Activated T-helper 1 cell treated with Interleukin-2 at 50 U/mL for 16 hours (primary cell): ENCODE measurements around the gene ADAP1.
"Not testable (repeated sequence)": the region's sequence is repeated elsewhere in the genome, so short reads cannot be mapped to it uniquely, and the experiment has no call there.

Source experiments
- DNase-seq: peaks from one replicate; pipeline ENCODE4 v3.0.0-alpha.2; 2020; ENCODE audit warnings: low read depth

The ADAP1 gene

GRCh38 chr7:938546-939185 lies 15.8 kb downstream of the ADAP1 start:
- no peak for DNase-seq

GRCh38 chr7:937856-938484 lies 16.5 kb downstream of the ADAP1 start:
- DNase-seq: no peak

- no peak for DNase-seq
Measured at GRCh38 chr7:936386-937054, 18.0 kb downstream of the ADAP1 start.

- no peak for DNase-seq
Measured at GRCh38 chr7:935874-936385, 18.6 kb downstream of the ADAP1 start.

GRCh38 chr7:935164-935873 lies 19.2 kb downstream of the ADAP1 start:
- no peak for DNase-seq

GRCh38 chr7:934469-935163 lies 19.9 kb downstream of the ADAP1 start:
- DNase-seq: no peak

- DNase-seq: no peak
Measured at GRCh38 chr7:932651-932975, 21.9 kb downstream of the ADAP1 start.

GRCh38 chr7:931871-932650 lies 22.4 kb downstream of the ADAP1 start:
- no peak for DNase-seq

- DNase-seq: no peak
Measured at GRCh38 chr7:930975-931758, 23.3 kb downstream of the ADAP1 start.

GRCh38 chr7:929311-929711 lies 25.2 kb downstream of the ADAP1 start:
- DNase-seq: no peak

GRCh38 chr7:927031-927671 lies 27.3 kb downstream of the ADAP1 start:
- no peak for DNase-seq

- no peak for DNase-seq
Measured at GRCh38 chr7:926061-927030, 28.1 kb downstream of the ADAP1 start.

- no peak for DNase-seq
Measured at GRCh38 chr7:925601-926000, 28.9 kb downstream of the ADAP1 start.

GRCh38 chr7:924541-925231 lies 29.8 kb downstream of the ADAP1 start:
- DNase-seq: no peak

GRCh38 chr7:924042-924441 lies 30.4 kb downstream of the ADAP1 start:
- DNase-seq: not testable (repeated sequence)

- DNase-seq: peak; percentile 86
Measured at GRCh38 chr7:923108-924041, 31.1 kb downstream of the ADAP1 start.
